Neural progenitor cell (in vitro differentiated cells): ENCODE results near the gene RRM2. TPM values are rescaled to one million over a fixed set of nuclear protein-coding genes. Genes with fewer than 3 reads are reported as not detected.
A peak's percentile ranks its signal among the peaks of the same experiment; 100 is the strongest.

Source experiments
- DNase-seq: peaks from one replicate; pipeline ENCODE4 v3.0.0-alpha.2; 2016; ENCODE audit warnings: low spot score
- H2AFZ ChIP-seq: fragments of 200-600 bp; sonication (generic); replicated peaks from 2 replicates; pipeline ENCODE4 v1.6.1; 2016; ENCODE audit warnings: antibody characterized with exemption
- H3F3A ChIP-seq: fragments of 200-600 bp; sonication (generic); 2 replicates; pipeline ENCODE4 v1.6.1; 2016; ENCODE audit warnings: antibody characterized with exemption, low read depth
- H3K27ac ChIP-seq: fragments of 200-600 bp; sonication (generic); 2 replicates; pipeline ENCODE4 v1.5.1; 2016; ENCODE audit warnings: mild to moderate bottlenecking
- H3K27me3 ChIP-seq: fragments of 200-600 bp; sonication (generic); 2 replicates; pipeline ENCODE4 v1.6.1; 2016; ENCODE audit warnings: mild to moderate bottlenecking, moderate library complexity
- H3K36me3 ChIP-seq: fragments of 200-600 bp; sonication (generic); 2 replicates; pipeline ENCODE4 v1.5.1; 2016
- H3K4me1 ChIP-seq: fragments of 200-600 bp; sonication (generic); 2 replicates; pipeline ENCODE4 v1.6.1; 2016; ENCODE audit warnings: mixed run types
- H3K4me2 ChIP-seq: fragments of 200-600 bp; sonication (generic); 2 replicates; pipeline ENCODE4 v1.6.1; 2016
- H3K4me3 ChIP-seq: fragments of 200-600 bp; sonication (generic); 2 replicates; pipeline ENCODE4 v1.5.1; 2016
- H3K79me2 ChIP-seq: fragments of 200-600 bp; sonication (generic); 2 replicates; pipeline ENCODE4 v1.6.1; 2016; ENCODE audit warnings: low read depth
- H3K9ac ChIP-seq: fragments of 200-600 bp; sonication (generic); 2 replicates; pipeline ENCODE4 v1.6.1; 2016
- H3K9me3 ChIP-seq: fragments of 200-600 bp; sonication (generic); 2 replicates; pipeline ENCODE4 v1.5.1; 2016; ENCODE audit warnings: low read depth
- H4K20me1 ChIP-seq: fragments of 200-600 bp; sonication (generic); 2 replicates; pipeline ENCODE4 v1.6.1; 2016; ENCODE audit warnings: low read depth
- H3K27ac Mint-ChIP-seq: 3 replicates; pipeline ENCODE4 v1.8.0; 2021; ENCODE audit warnings: mixed read lengths
- H3K27me3 Mint-ChIP-seq: 2 replicates; pipeline ENCODE4 v1.8.0; 2022; ENCODE audit warnings: low read depth, mild to moderate bottlenecking, inconsistent platforms, moderate library complexity, mixed read lengths; ENCODE audit not compliant: insufficient read depth
- H3K36me3 Mint-ChIP-seq: 3 replicates; pipeline ENCODE4 v1.8.0; 2021; ENCODE audit warnings: mixed read lengths
- H3K4me1 Mint-ChIP-seq: 3 replicates; pipeline ENCODE4 v1.8.0; 2021; ENCODE audit warnings: mixed read lengths
- H3K4me3 Mint-ChIP-seq: 3 replicates; pipeline ENCODE4 v1.8.0; 2021; ENCODE audit warnings: mild to moderate bottlenecking, moderate library complexity, mixed read lengths
- H3K9me3 Mint-ChIP-seq: 3 replicates; pipeline ENCODE4 v1.8.0; 2020; ENCODE audit warnings: mixed read lengths
- CTCF ChIP-seq: fragments of 200-600 bp; sonication (generic); IDR thresholded peaks from 2 replicates; pipeline ENCODE4 v1.5.1; 2017; ENCODE audit warnings: antibody characterized with exemption, mild to moderate bottlenecking
- EZH2 ChIP-seq: fragments of 200-600 bp; sonication (generic); IDR thresholded peaks from 2 replicates; pipeline ENCODE4 v1.6.1; 2017; ENCODE audit warnings: antibody characterized with exemption, mild to moderate bottlenecking, moderate library complexity
- EZH2phosphoT487 ChIP-seq: fragments of 200-600 bp; sonication (generic); IDR thresholded peaks from 2 replicates; pipeline ENCODE4 v1.6.1; 2017; ENCODE audit warnings: antibody characterized with exemption
- total RNA-seq: library from RNA; depleted of rRNA; stranded (reverse); fragments of >200 nt; gene quantifications from 2 replicates; pipeline ENCODE4 v1.2.3, GENCODE V29; 2015; ENCODE audit warnings: low replicate concordance

The RRM2 gene
- total RNA-seq, 1 donor from 2014 or later = 66.0 TPM

GRCh38 chr2:10161961-10162441 lies 39.5 kb downstream of the RRM2 start:
- Histone ChIP-seq H3K9me3 (no peaks in the 10 kb centered on the region), H3K27me3 (no peaks in the 10 kb centered on the region), H3K79me2 (no peaks in the 10 kb centered on the region), H3K4me3 (no peak overlapping the region), H3K36me3 (no peaks in the 10 kb centered on the region), H3F3A (peaks cover 14% of the 10 kb centered on the region), H4K20me1 (peaks cover 11% of the 10 kb centered on the region), H3K27ac (no peak overlapping the region), H2AFZ (no peak overlapping the region), H3K4me2 (no peak overlapping the region), H3K4me1 (peaks cover 25% of the 10 kb centered on the region), H3K9ac (no peak overlapping the region)
- Mint-ChIP-seq H3K27me3 (peaks cover 11% of the 10 kb centered on the region), H3K27ac (no peak overlapping the region), H3K36me3 (peaks cover 2% of the 10 kb centered on the region), H3K4me3 (no peak overlapping the region), H3K9me3 (no peaks in the 10 kb centered on the region), H3K4me1 (peaks cover 63% of the 10 kb centered on the region)
- TF ChIP-seq EZH2phosphoT487 (no peak), EZH2 (no peak), CTCF (no peak)
- DNase-seq = no peak

GRCh38 chr2:10162586-10163497 lies 40.3 kb downstream of the RRM2 start:
- Histone ChIP-seq H3K4me3 (no peak overlapping the region), H3K9me3 (no peaks in the 10 kb centered on the region), H3K4me1 (peaks cover 25% of the 10 kb centered on the region), H3K9ac (no peak overlapping the region), H3K36me3 (no peaks in the 10 kb centered on the region), H3F3A (peaks cover 14% of the 10 kb centered on the region), H2AFZ (no peak overlapping the region), H3K27ac (peak overlapping the region; percentile 61), H4K20me1 (peaks cover 11% of the 10 kb centered on the region), H3K79me2 (no peaks in the 10 kb centered on the region), H3K27me3 (no peaks in the 10 kb centered on the region), H3K4me2 (peak overlapping the region; percentile 12)
- H3K27me3 Mint-ChIP-seq = peaks cover 11% of the 10 kb centered on the region
- H3K36me3 Mint-ChIP-seq = peaks cover 2% of the 10 kb centered on the region
- no peaks in the 10 kb centered on the region for H3K9me3 Mint-ChIP-seq
- peak; percentile 61 for DNase-seq
- peaks cover 69% of the 10 kb centered on the region for H3K4me1 Mint-ChIP-seq
- TF ChIP-seq CTCF (peak; percentile 39), EZH2phosphoT487 (no peak)
- peak overlapping the region; percentile 8 for H3K4me3 Mint-ChIP-seq
- H3K27ac Mint-ChIP-seq = peak overlapping the region; percentile 55

GRCh38 chr2:10163498-10164486 lies 41.3 kb downstream of the RRM2 start:
- H3K4me2 ChIP-seq = no peak overlapping the region
- H3K9ac ChIP-seq = no peak overlapping the region
- no peak overlapping the region for H3K27ac ChIP-seq
- no peaks in the 10 kb centered on the region for H3K9me3 Mint-ChIP-seq
- no peak overlapping the region for H2AFZ ChIP-seq
- no peaks in the 10 kb centered on the region for H3K9me3 ChIP-seq
- H3K27me3 Mint-ChIP-seq = peaks cover 9% of the 10 kb centered on the region
- H3K4me1 ChIP-seq = peaks cover 25% of the 10 kb centered on the region
- no peak overlapping the region for H3K4me3 Mint-ChIP-seq
- peaks cover 11% of the 10 kb centered on the region for H4K20me1 ChIP-seq
- H3F3A ChIP-seq = peaks cover 14% of the 10 kb centered on the region
- H3K27me3 ChIP-seq = no peaks in the 10 kb centered on the region
- peak overlapping the region; percentile 8 for H3K27ac Mint-ChIP-seq
- peaks cover 72% of the 10 kb centered on the region for H3K4me1 Mint-ChIP-seq
- H3K4me3 ChIP-seq = no peak overlapping the region
- H3K36me3 ChIP-seq = no peaks in the 10 kb centered on the region
- H3K36me3 Mint-ChIP-seq = peaks cover 2% of the 10 kb centered on the region
- TF ChIP-seq CTCF = no peak
- TF ChIP-seq EZH2phosphoT487 = no peak
- TF ChIP-seq EZH2 = no peak
- DNase-seq = no peak
- no peaks in the 10 kb centered on the region for H3K79me2 ChIP-seq
